Stimulated activated CD8-positive, alpha-beta memory T cell treated with anti-CD3 and anti-CD28 coated beads, Interleukin-4, amount 100 ng/mL, for 1 hour (primary cell): Measurements from ENCODE around the gene CHRNA9.
A peak's percentile ranks its signal among the peaks of the same experiment; 100 is the strongest.
"Not testable (repeated sequence)": the region's sequence is repeated elsewhere in the genome, so short reads cannot be mapped to it uniquely, and the experiment has no call there.

Experiments used
- DNase-seq, 2 donors: peaks; one replicate each; pipeline ENCODE4 v3.0.0-alpha.2; 2020; ENCODE audit warnings: low read depth in 2 of 2, low spot score in 1 of 2

The CHRNA9 gene, protein sequence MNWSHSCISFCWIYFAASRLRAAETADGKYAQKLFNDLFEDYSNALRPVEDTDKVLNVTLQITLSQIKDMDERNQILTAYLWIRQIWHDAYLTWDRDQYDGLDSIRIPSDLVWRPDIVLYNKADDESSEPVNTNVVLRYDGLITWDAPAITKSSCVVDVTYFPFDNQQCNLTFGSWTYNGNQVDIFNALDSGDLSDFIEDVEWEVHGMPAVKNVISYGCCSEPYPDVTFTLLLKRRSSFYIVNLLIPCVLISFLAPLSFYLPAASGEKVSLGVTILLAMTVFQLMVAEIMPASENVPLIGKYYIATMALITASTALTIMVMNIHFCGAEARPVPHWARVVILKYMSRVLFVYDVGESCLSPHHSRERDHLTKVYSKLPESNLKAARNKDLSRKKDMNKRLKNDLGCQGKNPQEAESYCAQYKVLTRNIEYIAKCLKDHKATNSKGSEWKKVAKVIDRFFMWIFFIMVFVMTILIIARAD

DNA sequence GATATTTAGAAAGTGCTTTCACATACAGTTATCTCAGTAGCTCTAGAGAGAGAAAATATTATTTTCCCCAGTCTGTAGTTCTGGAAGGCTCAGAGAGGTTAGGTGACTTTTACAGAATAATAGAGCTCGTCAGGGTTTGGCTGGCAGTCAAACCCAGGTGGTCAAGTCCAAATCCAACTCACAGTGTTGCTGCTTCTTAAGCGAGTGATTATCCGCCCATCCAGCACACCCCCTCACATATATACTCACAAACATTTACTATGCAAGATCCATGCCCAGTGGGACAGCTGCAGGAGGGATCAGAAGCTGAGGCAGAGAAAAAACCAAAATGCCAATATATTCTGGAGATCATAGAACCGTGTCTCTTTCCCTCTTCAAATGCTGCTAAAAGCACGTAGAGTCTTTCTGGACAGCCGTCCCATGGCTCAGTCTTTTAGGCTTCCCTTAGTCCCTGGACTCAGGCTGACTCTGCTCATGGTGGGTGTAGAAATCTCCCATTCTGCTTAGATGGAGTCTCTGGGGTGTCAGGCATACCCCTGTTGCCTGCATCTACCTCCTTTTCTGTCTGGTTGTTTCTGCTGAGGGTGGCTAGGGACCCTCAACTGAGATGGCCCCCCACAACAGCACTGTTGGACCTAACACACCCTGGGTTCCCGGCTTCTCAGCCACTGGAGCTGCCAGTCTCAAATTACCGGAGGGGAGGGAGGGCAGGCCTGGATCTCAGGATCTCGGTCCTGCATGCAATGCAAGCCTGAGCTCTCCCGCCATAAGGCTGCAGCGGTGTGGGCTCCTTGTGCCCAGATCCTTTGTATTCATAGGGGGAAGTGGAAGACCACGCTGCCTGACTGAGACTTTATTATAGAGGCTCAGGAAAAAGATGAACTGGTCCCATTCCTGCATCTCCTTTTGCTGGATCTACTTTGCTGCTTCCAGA lies at the start of gene CHRNA9:
Gene CHRNA9 (plus strand): TSS at position 743 of the 934 bp plus-strand sequence. CDS start 135 bp downstream, at position 878.
- DNase-seq: no peak

- no peak for DNase-seq
Observed at GRCh38 chr4:40285692-40286091, 49.4 kb upstream of the CHRNA9 start.

GRCh38 chr4:40288566-40288965 lies 46.6 kb upstream of the CHRNA9 start:
- DNase-seq: no peak

- no peak for DNase-seq
Observed at GRCh38 chr4:40289366-40290188, 45.6 kb upstream of the CHRNA9 start.

GRCh38 chr4:40290611-40291186 lies 44.4 kb upstream of the CHRNA9 start:
- not testable (repeated sequence) for DNase-seq

GRCh38 chr4:40292313-40292759 lies 42.8 kb upstream of the CHRNA9 start:
- no peak for DNase-seq

GRCh38 chr4:40294339-40294738 lies 40.8 kb upstream of the CHRNA9 start:
- DNase-seq: no peak

DNA sequence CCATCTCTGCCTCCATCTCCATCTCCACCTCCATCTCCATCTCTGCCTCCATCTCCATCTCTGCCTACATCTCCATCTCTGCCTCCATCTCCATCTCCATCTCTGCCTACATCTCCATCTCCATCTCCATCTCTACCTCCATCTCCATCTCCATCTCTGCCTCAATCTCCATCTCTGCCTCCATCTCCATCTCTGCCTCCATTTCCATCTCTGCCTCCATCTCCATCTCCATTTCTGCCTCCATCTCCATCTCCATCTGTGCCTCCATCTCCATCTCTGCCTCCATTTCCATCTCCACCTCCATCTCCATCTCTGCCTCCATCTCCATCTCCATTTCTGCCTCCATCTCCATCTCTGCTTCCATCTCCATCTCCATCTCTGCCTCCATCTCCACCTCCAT lies 40.1 kb upstream of the CHRNA9 start:
- DNase-seq: not testable (repeated sequence)

DNA sequence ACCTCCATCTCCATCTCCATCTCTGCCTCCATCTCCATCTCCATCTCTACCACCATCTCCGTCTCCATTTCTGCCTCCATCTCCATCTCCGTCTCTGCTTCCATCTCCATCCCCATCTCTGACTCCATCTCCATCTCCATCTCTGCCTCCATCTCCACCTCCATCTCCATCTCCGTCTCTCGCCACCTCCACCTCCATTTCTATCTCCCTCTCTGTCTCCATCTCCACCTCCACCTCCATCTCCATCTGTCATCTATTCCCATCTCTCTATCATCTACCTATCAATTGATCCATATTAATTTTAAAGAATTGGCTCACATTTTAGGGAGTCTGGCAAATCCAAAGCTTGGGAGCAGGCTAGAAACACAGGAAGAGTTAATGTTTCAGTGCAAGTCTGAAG lies 39.6 kb upstream of the CHRNA9 start:
- DNase-seq: no peak

GRCh38 chr4:40299126-40299525 lies 36.0 kb upstream of the CHRNA9 start:
- DNase-seq: no peak

GRCh38 chr4:40299811-40300292 lies 35.3 kb upstream of the CHRNA9 start:
- no peak for DNase-seq

- no peak for DNase-seq
Observed at GRCh38 chr4:40300371-40301162, 34.6 kb upstream of the CHRNA9 start.

- DNase-seq: peak in 1 of 2 donors; percentile 34
Observed at GRCh38 chr4:40301603-40302002, 33.5 kb upstream of the CHRNA9 start.

DNA sequence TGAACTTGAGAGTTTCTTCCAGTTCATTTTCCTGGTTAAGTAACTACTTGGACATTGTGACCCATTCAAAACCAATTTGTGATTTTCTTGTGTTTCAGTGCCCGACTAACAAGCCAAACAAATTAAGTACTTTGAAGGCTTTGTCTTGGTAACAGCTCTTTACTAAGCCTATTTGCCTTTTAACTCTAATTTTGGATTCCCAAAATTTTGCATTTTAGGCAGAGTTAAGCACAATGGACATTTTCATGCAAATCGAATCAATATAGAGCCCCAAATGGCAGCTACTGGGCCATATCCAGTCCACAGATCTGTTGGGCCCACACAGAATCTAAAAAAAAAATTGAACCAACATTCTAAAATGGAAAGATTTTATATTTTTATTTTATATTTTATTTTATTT lies 31.4 kb upstream of the CHRNA9 start:
- DNase-seq: no peak

DNA sequence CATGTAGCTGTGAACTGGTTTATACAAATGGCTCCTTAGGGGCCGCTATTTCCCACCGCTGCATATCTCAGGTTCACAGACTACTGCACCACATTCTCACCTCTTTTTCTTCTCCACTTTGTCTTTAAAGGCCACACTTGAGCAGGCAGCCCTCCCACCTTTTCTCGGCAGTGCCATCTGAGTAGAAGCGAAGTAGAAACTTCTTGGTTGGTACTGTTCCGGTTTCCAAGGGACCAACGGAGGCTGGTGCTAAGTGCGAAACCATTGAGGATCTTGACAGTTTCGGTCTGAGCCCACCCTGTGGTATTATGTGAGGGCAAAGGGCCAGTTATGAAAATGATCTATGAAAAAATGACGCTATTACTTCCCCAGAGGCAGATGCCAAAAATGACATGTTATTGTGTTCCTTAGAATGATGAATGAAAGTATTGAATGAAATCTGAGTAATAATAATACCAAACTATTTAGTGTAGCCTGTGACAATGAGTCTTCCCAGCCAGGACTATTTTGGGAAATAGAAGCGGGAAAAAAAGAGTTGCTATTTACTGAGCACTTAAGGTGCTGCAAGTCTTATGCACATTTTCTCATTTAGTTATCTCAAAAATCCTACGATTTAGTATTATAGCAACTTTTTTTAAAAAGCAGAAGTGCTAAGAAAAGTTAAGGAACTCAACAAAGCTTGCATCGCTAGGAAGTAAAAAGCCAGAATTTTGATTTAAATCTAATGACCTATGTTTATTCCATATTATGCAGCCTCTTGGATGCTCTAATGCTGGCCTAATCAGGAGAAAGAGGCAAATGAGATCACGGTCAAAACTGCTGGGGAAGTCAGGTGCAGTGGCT lies 29.6 kb upstream of the CHRNA9 start:
- no peak for DNase-seq

DNA sequence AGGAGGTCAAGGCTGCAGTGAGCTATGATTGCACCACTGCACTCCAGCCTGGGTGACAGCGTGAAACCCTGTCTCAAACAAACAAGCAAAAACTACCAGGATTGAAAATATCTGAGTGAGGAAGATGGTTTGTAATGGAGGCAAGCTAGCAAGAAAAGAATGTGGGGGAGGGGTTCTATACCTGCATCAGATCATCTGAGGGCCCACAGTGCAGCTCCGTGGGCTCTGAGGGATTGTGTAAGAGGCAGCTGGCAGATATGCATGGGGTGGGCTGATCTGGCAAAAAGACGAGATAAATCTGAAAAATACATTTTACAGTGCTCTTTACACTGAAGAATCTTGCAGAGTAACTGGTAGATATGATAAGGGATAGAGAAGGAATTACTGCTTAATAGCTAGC lies 28.9 kb upstream of the CHRNA9 start:
- DNase-seq: no peak

- no peak for DNase-seq
Observed at GRCh38 chr4:40306976-40307375, 28.2 kb upstream of the CHRNA9 start.

DNA sequence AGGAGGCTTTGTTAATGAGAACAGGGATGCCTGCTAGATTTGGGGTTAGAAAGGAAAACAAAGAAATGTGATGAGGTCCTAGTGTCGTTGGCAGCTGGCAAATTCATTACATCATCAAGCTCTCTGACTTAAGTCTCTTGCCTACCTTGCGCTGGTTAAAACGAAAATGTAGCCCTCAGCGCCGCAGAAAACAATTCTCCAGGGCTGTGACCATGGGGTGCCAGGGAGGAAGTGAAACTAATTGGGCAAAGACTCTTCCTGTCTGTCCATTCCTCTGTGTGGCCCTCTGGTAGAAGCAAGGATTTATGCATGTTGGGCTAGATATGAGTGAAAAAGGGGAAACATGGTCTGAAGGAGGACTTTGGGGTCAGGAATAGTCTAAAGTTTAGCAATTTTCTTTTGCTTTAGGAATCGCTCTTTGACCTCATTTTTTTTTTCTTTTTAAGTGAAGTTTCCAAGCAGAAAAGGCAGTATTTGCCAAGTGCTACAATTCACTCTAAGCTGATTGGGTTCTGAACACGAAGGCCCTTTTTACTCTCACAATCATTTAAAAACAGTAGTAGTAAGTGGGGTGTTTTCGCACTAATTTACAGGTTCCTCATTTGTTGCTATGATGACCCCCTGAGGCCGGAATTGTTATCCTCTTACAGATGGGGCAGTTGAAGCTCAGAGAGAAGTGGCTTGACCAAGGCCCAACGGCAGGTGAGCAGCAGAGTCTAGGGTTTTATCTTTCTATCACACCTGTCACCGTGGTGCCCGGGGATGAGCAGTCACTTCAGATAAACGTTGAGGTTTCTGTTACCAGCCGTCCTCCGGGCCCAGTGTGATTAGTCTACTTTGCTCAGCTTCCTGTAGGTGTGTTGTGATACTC lies 27.3 kb upstream of the CHRNA9 start:
- peak; percentile 32 to 55 for DNase-seq
